Parathyroid adenoma (tissue), 2 donors: Measurements from ENCODE around the gene CCL13.

Experiments used
- H2AFZ ChIP-seq: fragments of 300-600 bp; sonication (generic); one replicate; pipeline ENCODE4 v1.7.0; 2017; ENCODE audit warnings: antibody characterized with exemption, mild to moderate bottlenecking
- H3K27ac ChIP-seq: fragments of 300-600 bp; sonication (generic); one replicate; pipeline ENCODE4 v1.7.0; 2017
- H3K27me3 ChIP-seq: fragments of 300-600 bp; sonication (generic); one replicate; pipeline ENCODE4 v1.7.0; 2017; ENCODE audit warnings: low read length; ENCODE audit not compliant: control insufficient read depth, insufficient read depth
- H3K36me3 ChIP-seq: fragments of 300-600 bp; sonication (generic); one replicate; pipeline ENCODE4 v1.7.0; 2017; ENCODE audit warnings: low read length; ENCODE audit not compliant: control insufficient read depth, insufficient read depth
- H3K4me1 ChIP-seq: fragments of 300-600 bp; sonication (generic); one replicate; pipeline ENCODE4 v1.7.0; 2017; ENCODE audit warnings: control low read depth
- H3K4me2 ChIP-seq: fragments of 300-600 bp; sonication (generic); one replicate; pipeline ENCODE4 v1.7.0; 2017; ENCODE audit warnings: low read length
- H3K4me3 ChIP-seq: fragments of 300-600 bp; sonication (generic); one replicate; pipeline ENCODE4 v1.7.0; 2017; ENCODE audit warnings: low read depth, low read length
- H3K79me2 ChIP-seq: fragments of 300-600 bp; sonication (generic); one replicate; pipeline ENCODE4 v1.7.0; 2017; ENCODE audit warnings: control low read depth
- H3K9ac ChIP-seq: fragments of 300-600 bp; sonication (generic); one replicate; pipeline ENCODE4 v1.7.0; 2017; ENCODE audit warnings: mild to moderate bottlenecking
- H3K9me3 ChIP-seq: fragments of 300-600 bp; sonication (generic); one replicate; pipeline ENCODE4 v1.7.0; 2017; ENCODE audit warnings: low read length; ENCODE audit not compliant: control insufficient read depth
- CTCF ChIP-seq: fragments of 300-600 bp; sonication (generic); IDR thresholded peaks from one replicate; pipeline ENCODE4 v1.7.0; 2017; ENCODE audit warnings: antibody characterized with exemption, mild to moderate bottlenecking
- donor health status: primary hyperparathyroidism.

The CCL13 gene

DNA sequence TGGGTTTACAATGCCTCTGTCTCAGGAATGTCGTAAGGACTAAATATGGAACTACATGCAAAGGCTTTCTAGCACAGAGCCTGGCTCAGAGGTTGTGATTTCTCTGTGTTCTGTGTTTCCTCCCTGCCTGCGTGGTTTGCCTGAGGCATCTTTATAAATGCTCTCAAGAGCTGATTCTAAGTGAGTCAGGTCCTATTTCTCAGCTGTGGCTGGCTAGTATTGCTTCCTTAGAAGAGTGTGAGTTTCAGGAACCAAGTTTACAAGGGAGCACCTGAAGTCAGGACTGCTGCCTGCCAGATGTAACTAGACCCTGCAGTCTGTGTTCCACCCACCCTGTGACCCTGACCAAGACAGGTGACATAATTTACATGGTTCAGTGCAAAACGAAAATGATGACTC lies 14.7 kb downstream of the CCL13 start:
- Histone ChIP-seq H3K27ac (no peak overlapping the region), H3K36me3 (no peaks in the 10 kb centered on the region), H3K9ac (no peak overlapping the region), H3K79me2 (no peaks in the 10 kb centered on the region), H3K4me3 (no peak overlapping the region), H3K9me3 (no peaks in the 10 kb centered on the region), H3K4me2 (no peak overlapping the region), H3K27me3 (no peaks in the 10 kb centered on the region), H3K4me1 (no peaks in the 10 kb centered on the region), H2AFZ (no peak overlapping the region)
- no peak for TF ChIP-seq CTCF

DNA sequence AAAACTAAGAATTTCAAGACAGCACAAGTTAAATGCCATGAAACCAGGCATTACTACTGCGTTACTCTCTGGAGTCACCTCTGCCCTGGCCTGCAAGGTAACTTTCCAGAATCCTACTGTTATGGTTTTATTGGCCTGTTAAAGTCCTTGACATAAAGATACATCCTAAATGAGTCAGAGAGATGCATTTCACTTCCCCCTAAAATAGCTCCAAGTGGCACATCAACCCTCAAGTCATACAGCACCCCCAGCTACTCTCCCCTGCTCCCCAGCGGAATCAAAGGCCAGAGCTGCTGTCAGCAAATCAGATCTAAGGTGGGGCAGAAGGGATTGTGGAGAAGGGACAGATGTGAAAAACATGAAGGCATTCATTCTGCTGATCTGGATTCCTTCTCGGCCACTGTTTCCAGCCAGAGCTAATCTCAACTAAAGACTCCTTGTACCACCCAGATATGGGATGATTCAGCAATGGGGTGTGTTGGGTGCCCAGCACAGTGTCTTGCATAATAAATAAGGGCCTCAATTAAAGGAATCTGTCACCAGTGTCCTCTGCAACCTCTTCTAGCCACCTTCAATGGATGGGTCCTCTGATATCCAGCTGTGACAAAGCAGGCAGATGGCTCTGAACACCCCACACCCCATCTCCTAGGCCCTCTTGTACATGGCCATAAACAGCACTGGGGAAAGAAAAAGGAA lies 15.3 kb downstream of the CCL13 start:
- no peaks in the 10 kb centered on the region for H3K36me3 ChIP-seq
- H3K27ac ChIP-seq: no peak overlapping the region
- no peak overlapping the region for H3K4me3 ChIP-seq
- H3K4me1 ChIP-seq: no peaks in the 10 kb centered on the region
- H2AFZ ChIP-seq: no peak overlapping the region
- H3K4me2 ChIP-seq: no peak overlapping the region
- no peaks in the 10 kb centered on the region for H3K27me3 ChIP-seq
- no peaks in the 10 kb centered on the region for H3K79me2 ChIP-seq
- H3K9ac ChIP-seq: no peak overlapping the region
- H3K9me3 ChIP-seq: no peaks in the 10 kb centered on the region
- TF ChIP-seq CTCF: no peak

DNA sequence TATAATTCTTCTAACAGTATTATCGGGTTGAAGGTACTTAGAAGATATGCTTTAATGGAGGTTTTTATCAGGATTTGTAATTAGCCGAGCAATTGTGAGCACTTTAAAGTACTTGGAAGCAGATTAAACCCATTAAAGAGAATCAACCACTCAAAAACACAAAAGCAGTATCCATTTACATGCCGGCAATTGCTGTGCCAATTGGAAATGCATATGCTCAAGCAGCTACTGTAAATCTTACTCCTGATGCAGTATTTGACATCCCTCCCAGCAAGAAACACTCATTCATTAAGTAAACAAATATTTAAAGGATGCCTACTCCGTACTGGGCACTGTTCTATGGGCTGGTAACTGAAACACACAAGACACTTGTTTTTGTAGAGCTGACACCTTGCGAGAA lies 18.2 kb downstream of the CCL13 start:
- Histone ChIP-seq H3K79me2 (no peaks in the 10 kb centered on the region), H3K4me2 (no peak overlapping the region), H3K4me3 (no peak overlapping the region), H3K9ac (no peak overlapping the region), H3K9me3 (no peaks in the 10 kb centered on the region), H3K27me3 (no peaks in the 10 kb centered on the region), H2AFZ (no peak overlapping the region), H3K27ac (no peak overlapping the region), H3K4me1 (no peaks in the 10 kb centered on the region), H3K36me3 (no peaks in the 10 kb centered on the region)
- no peak for TF ChIP-seq CTCF

GRCh38 chr17:34375426-34375997 lies 19.2 kb downstream of the CCL13 start:
- H3K27me3 ChIP-seq: no peaks in the 10 kb centered on the region
- H3K4me3 ChIP-seq: no peak overlapping the region
- TF ChIP-seq CTCF: no peak
- H3K9me3 ChIP-seq: no peaks in the 10 kb centered on the region
- H3K9ac ChIP-seq: no peak overlapping the region
- no peaks in the 10 kb centered on the region for H3K79me2 ChIP-seq
- H3K27ac ChIP-seq: no peak overlapping the region
- no peak overlapping the region for H3K4me2 ChIP-seq
- H2AFZ ChIP-seq: no peak overlapping the region
- H3K36me3 ChIP-seq: no peaks in the 10 kb centered on the region
- H3K4me1 ChIP-seq: no peaks in the 10 kb centered on the region
